Measurements from ENCODE around the gene RBMX2.

The RBMX2 gene

DNA sequence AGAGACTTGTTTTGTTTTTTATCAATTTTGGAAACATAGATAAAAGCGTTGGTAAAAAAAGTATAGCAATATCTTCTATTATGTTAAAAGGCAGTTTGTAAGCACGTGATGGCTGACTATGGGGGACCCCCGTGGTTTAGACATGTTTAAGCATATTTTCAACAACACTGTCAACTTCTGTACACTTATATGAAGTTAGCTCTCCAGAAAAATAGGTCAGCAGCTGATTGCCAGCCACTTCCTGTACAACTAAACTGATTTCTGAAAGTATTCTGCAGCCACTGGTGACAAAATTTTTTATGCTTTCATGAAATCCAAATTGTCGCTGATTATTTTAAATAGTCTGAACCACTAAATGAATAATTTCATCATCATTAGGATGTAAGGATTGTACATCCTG is 45.2 kb downstream of the RBMX2 start:
- no peak for DNase-seq (ENCODE audit: low read depth)
